K562 (cell line): ENCODE measurements around the gene IL5. TPM values are rescaled to one million over a fixed set of nuclear protein-coding genes. Genes with fewer than 3 reads are reported as not detected.

ENCODE experiments used
- ATAC-seq: fragments of 200-7000 bp; cut with Tn5 transposase; 3 replicates; pipeline ENCODE4 v1.9.1; 2020; ENCODE audit warnings: moderate library complexity
- BruUV-seq: library from RNA; stranded (reverse); fragments of 400-500 nt; replicated peaks from 2 replicates; lab custom pipeline; 2021; lab: Mats Ljungman, UMichigan
- CTCF ChIA-PET: fragments of 300-600 bp; formaldehyde crosslinking; extraction: SDS; loops from one replicate; lab custom pipeline; 2021; ENCODE audit warnings: low intra/inter-chr PET ratio; lab: Yijun Ruan, JAX
- POLR2A ChIA-PET: fragments of 300-600, 350-650 bp; sonication (Branson Sonifier 250); formaldehyde crosslinking; extraction: SDS; loops from one replicate; lab custom pipeline; 2021; ENCODE audit warnings: antibody characterized with exemption, inconsistent platforms; lab: Yijun Ruan, JAX
- DNase-seq, 4 experiments: peaks; one replicate each; pipeline versions ENCODE4 v3.0.0 to v3.0.0-alpha.2; 2011 to 2018; ENCODE audit warnings: low spot score in 3 of 4, mixed read lengths in 3 of 4; ENCODE audit errors: extremely low read depth in 1 of 4
- FAIRE-seq: peaks from 2 replicates; lab custom pipeline; 2011; peaks lifted over from hg19 to GRCh38; lab: Jason Lieb, UNC
- H2AFZ ChIP-seq: 2 replicates; pipeline ENCODE4 v1.6.0; 2011; ENCODE audit warnings: low read depth, low read length, control low read depth, inconsistent platforms
- H3K27ac ChIP-seq: fragments of 200-600 bp; 3 replicates; pipeline ENCODE4 v1.8.0; 2011; ENCODE audit warnings: low read depth, mild to moderate bottlenecking, control low read depth, inconsistent platforms, low read length, moderate library complexity, mixed read lengths; ENCODE audit errors: extremely low read depth
- H3K27me3 ChIP-seq, 2 experiments: fragments of 300-600 bp in 1 of 2; 2 replicates in 1 of 2; 3 replicates in 1 of 2; pipeline versions ENCODE4 v1.6.0 to v1.8.0; 2011; ENCODE audit warnings: inconsistent platforms in 2 of 2, low read length in 2 of 2, mild to moderate bottlenecking in 1 of 2, mixed read lengths in 1 of 2, moderate library complexity in 1 of 2; ENCODE audit not compliant: control insufficient read depth in 2 of 2, insufficient read depth in 2 of 2
- H3K36me3 ChIP-seq: fragments of 300-600 bp; 3 replicates; pipeline ENCODE4 v1.8.0; 2011; ENCODE audit warnings: mild to moderate bottlenecking, low read length, inconsistent platforms; ENCODE audit not compliant: control insufficient read depth, insufficient read depth
- H3K4me1 ChIP-seq, 2 experiments: fragments of 200-600 bp in 1 of 2; replicated peaks in 1 of 2; 2 replicates in 1 of 2; 3 replicates in 1 of 2; pipeline versions ENCODE4 v1.5.1 to v1.8.0; 2011; ENCODE audit warnings: inconsistent platforms in 2 of 2, low read length in 2 of 2, mild to moderate bottlenecking in 1 of 2, mixed read lengths in 1 of 2, moderate library complexity in 1 of 2; ENCODE audit not compliant: control insufficient read depth in 2 of 2, insufficient read depth in 2 of 2
- H3K4me2 ChIP-seq: 2 replicates; pipeline ENCODE4 v1.6.1; 2011; ENCODE audit warnings: low read length, control low read depth, inconsistent platforms, mixed read lengths; ENCODE audit not compliant: insufficient read depth
- H3K4me3 ChIP-seq: fragments of 200-600 bp; sonication (generic), shearing (Covaris generic); 2 replicates; pipeline ENCODE4 v1.5.1; 2016; ENCODE audit warnings: control low read depth, inconsistent platforms
- H3K79me2 ChIP-seq: fragments of 200-600 bp; 3 replicates; pipeline ENCODE4 v1.8.0; 2011; ENCODE audit warnings: low read length, inconsistent platforms; ENCODE audit not compliant: control insufficient read depth, insufficient read depth
- H3K9ac ChIP-seq, 2 experiments: 2 replicates each; pipeline versions ENCODE4 v1.6.0 to v1.6.1; 2011; ENCODE audit warnings: low read depth in 2 of 2, low read length in 2 of 2, control low read depth in 1 of 2, inconsistent platforms in 1 of 2, mild to moderate bottlenecking in 1 of 2, mixed read lengths in 1 of 2; ENCODE audit not compliant: insufficient read depth in 1 of 2
- H3K9me1 ChIP-seq: one replicate; pipeline ENCODE4 v1.6.0; 2011; ENCODE audit warnings: inconsistent platforms, mild to moderate bottlenecking, low read length, moderate library complexity; ENCODE audit not compliant: control insufficient read depth, insufficient read depth
- H3K9me3 ChIP-seq: replicated peaks from 2 replicates; pipeline ENCODE4 v1.5.1; 2011; ENCODE audit warnings: low read depth, low read length, inconsistent platforms; ENCODE audit not compliant: control insufficient read depth, insufficient read depth
- H4K20me1 ChIP-seq: replicated peaks from 2 replicates; pipeline ENCODE4 v1.6.1; 2011; ENCODE audit warnings: low read length, inconsistent platforms, mixed read lengths; ENCODE audit not compliant: control insufficient read depth, insufficient read depth
- CCAR2 ChIP-seq: fragments of 200-400 bp; formaldehyde crosslinking; IDR thresholded peaks from 2 replicates; pipeline ENCODE4 v1.6.1; 2017; ENCODE audit warnings: mild to moderate bottlenecking, low read depth, low read length
- GTF2B ChIP-seq: IDR thresholded peaks from 2 replicates; pipeline ENCODE4 v1.6.1; 2011; ENCODE audit not compliant: insufficient read length; ENCODE audit errors: extremely low read depth
- IFI16 ChIP-seq: fragments of 250-450 bp; sonication (Bioruptor Pico); IDR thresholded peaks from 2 replicates; pipeline ENCODE4 v2.1.2; 2022; ENCODE audit warnings: mild to moderate bottlenecking, inconsistent platforms
- MCM3 ChIP-seq: fragments of 450-650 bp; IDR thresholded peaks from 2 replicates; pipeline ENCODE4 v1.6.1; 2016
- SPI1 ChIP-seq: IDR thresholded peaks from 2 replicates; pipeline ENCODE4 v1.6.1; 2011; ENCODE audit warnings: low read depth, low read length, control low read depth, borderline replicate concordance
- SRF ChIP-seq, 2 experiments: fragments of 250-450, 450-650 bp in 1 of 2; sonication (Bioruptor Pico) in 1 of 2; sonication (generic) in 1 of 2; formaldehyde crosslinking; IDR thresholded peaks; 2 replicates each; pipeline versions ENCODE4 v1.5.0 to v1.5.1; 2020 to 2022; ENCODE audit warnings: mild to moderate bottlenecking in 1 of 2, missing genetic modification reagents in 1 of 2
- TARDBP ChIP-seq: fragments of 450-650 bp; IDR thresholded peaks from 2 replicates; pipeline ENCODE4 v1.6.1; 2016
- THRB ChIP-seq: fragments of 450-650 bp; formaldehyde crosslinking; conservative IDR thresholded peaks from 2 replicates; pipeline ENCODE4 v1.4.0; 2022; ENCODE audit warnings: mild to moderate bottlenecking, missing genetic modification characterization
- ZNF717 ChIP-seq: fragments of 250-450 bp; sonication (Bioruptor Pico); IDR thresholded peaks from 2 replicates; pipeline ENCODE4 v1.5.0; 2021
- ZNF830 ChIP-seq: fragments of 250-450 bp; sonication (Bioruptor Pico); IDR thresholded peaks from 2 replicates; pipeline ENCODE4 v1.5.0; 2021; ENCODE audit warnings: mild to moderate bottlenecking
- WGBS: fragments of 100-300 bp; shearing (Covaris generic); methylation state at CpG from one replicate; pipeline ENCODE4 v1.1.6; 2016; ENCODE audit warnings: low coverage, mixed read lengths; ENCODE audit not compliant: insufficient coverage; ENCODE audit errors: missing lambda C conversion rate; 5-methylcytosine and 5-hydroxymethylcytosine counted together
- in situ Hi-C: fragments of 300-500 bp; cut with MboI; formaldehyde crosslinking; loops from 4 replicates; pipeline ENCODE4 v1.15.0; 2018; ENCODE audit warnings: inconsistent platforms, mixed read lengths
- intact Hi-C: fragments of 100-400 bp; cut with micrococcal nuclease; formaldehyde crosslinking; loops from 2 replicates; pipeline ENCODE4 v1.14.2; 2022
- polyA plus RNA-seq, 8 experiments: library from polyadenylated mRNA; depleted of rRNA in 4 of 8; stranded (reverse) in 5 of 8; unstranded in 3 of 8; fragments of >200 nt; fragmentation: Nextera tagmentation in 2 of 8; fragmentation: Illumina TruSeq in 1 of 8; extraction: Ambion mirVana in 2 of 8; extraction: Trizol in 1 of 8; gene quantifications; 2 replicates each; pipeline versions ENCODE4 v1.2.1 to v1.2.3, GENCODE V29; 2011 to 2014; ENCODE audit warnings: inconsistent platforms in 1 of 8, missing spikeins in 1 of 8
- total RNA-seq, 7 experiments: library from RNA; depleted of rRNA in 6 of 7; stranded (reverse); fragments of >200 nt in 6 of 7; fragmentation: Illumina TruSeq in 2 of 7; extraction: Trizol in 2 of 7; gene quantifications; 2 replicates each; pipeline versions ENCODE4 v1.2.1 to v1.2.3, GENCODE V29; 2011 to 2021; ENCODE audit warnings: low replicate concordance in 1 of 7
- TF ChIP-seq, protein P1 (sequence below): fragments of 450-650 bp; conservative IDR thresholded peaks from 2 replicates; pipeline ENCODE4 v1.6.1; 2016; ENCODE audit warnings: missing genetic modification characterization, low read depth, mild to moderate bottlenecking, missing compliant biosample characterization, moderate library complexity

Gene IL5
- total and polyA plus RNA-seq, 9 of the 15 experiments (the other 6 are each of a cell fraction or from before 2014, with no cell fraction given) = 0.44 TPM; not detected in 8

DNA sequence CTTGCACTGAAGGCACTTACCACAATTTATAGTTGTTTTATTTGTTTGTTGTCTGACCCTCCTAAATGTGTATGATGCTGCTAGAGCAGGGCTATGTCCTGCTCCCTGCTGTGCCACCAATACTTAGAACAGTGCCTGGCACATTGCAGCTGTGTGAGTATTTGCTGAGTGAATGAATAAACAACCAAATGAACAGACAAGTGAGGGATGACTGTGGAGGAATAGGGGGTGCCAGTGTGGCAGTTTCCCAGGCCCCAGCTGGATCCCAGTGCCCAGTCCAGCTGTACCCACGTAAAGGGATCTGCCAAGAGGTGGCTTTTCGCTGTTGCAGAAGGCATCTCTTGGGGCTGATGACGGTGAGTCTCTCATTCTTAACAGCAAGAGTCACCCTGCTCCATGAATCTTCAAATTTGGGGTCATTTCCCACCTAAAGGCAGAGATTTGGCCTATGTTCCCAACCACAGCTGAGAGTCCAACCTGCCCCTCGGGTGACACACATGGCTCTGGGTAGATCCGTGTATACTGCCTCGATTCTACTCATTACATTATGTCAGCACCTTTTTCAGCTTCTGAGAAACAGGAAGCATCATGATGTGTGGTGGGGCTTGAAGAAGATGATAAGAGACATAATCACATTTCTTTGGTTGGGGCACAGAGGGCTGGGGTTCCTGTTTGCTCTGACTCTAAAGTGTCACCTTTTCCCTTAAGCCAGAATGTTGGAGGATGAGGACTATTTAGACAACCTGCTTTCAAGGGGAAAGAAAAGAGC is 14.3 kb downstream of the IL5 start (continued):
- TF ChIP-seq TARDBP (no peak), SPI1 (peak; percentile 60; the same call in 1 of the 2 replicates), IFI16 (CRISPR knock-in tag) (no peak)
- TF ChIP-seq, protein P1, sequence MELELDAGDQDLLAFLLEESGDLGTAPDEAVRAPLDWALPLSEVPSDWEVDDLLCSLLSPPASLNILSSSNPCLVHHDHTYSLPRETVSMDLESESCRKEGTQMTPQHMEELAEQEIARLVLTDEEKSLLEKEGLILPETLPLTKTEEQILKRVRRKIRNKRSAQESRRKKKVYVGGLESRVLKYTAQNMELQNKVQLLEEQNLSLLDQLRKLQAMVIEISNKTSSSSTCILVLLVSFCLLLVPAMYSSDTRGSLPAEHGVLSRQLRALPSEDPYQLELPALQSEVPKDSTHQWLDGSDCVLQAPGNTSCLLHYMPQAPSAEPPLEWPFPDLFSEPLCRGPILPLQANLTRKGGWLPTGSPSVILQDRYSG (tag) = no peak

DNA sequence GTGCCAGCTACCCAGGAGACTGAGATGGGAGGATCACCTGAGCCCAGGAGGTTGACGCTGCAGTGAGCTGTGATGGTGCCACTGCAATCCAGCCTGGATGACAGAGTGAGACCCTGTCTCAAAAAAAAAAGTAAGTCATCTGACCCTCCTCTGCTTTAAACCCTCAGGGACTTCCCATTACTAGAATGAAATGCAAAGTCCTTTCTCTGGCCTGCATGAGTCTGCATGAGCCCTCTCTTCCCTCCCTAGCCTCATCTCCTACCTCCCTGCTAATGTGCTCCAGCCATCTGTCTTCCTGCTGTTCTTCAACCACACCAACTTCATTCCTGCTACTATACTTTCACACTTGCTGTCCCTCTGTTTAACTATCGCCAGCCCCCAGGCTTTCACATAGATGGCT is 15.3 kb downstream of the IL5 start:
- 46% methylated on average over 2 of the region's 2 CpGs for WGBS
- ATAC-seq = no peak
- Histone ChIP-seq H3K27me3 (no peaks in the 10 kb centered on the region), H3K9me1 (no peaks in the 10 kb centered on the region), H3K4me1 (peaks cover 4 to 26% of the 10 kb centered on the region in 2 experiments; a peak in 4 of 5 replicates), H3K9ac (no peak overlapping the region), H3K9me3 (no peaks in the 10 kb centered on the region), H4K20me1 (no peaks in the 10 kb centered on the region), H3K27ac (no peak overlapping the region; the same call in 2 of the 3 replicates), H2AFZ (peak overlapping the region; percentile 63), H3K79me2 (no peaks in the 10 kb centered on the region), H3K4me3 (no peak overlapping the region), H3K4me2 (no peak overlapping the region), H3K36me3 (no peaks in the 10 kb centered on the region)
- FAIRE-seq = no peak
- BruUV-seq = no TSS peak
- intact Hi-C loops (loop anchor here (5.0 kb wide), 2 partner anchors 64 to 124 kb away; no protein-coding TSS in a partner anchor), in situ Hi-C loops (loop anchor here (5.0 kb wide), 1 partner anchor 344 kb away; the partner anchor contains the start of gene LEAP2)
- CTCF ChIA-PET = no interaction called here
- POLR2A ChIA-PET = interaction anchor here (2.2 kb wide), 1 partner anchor 8 kb away, joined by 7 read pairs; no protein-coding TSS in a partner anchor
- no peak for TF ChIP-seq MCM3
- no peak for TF ChIP-seq THRB (CRISPR knock-in tag)
- peak in 1 of 2 experiments; percentile 29; a peak in 1 of 4 replicates for TF ChIP-seq SRF (CRISPR knock-in tag; IDR thresholded peaks at IDR 0.05)
- TF ChIP-seq CCAR2 = no peak
- no peak for TF ChIP-seq ZNF830 (CRISPR knock-in tag)
- TF ChIP-seq GTF2B = no peak
- no peak for TF ChIP-seq ZNF717 (CRISPR knock-in tag)
- DNase-seq = no peak
